Memory B cell (primary cell): ENCODE results near the gene KCNQ4.

Source experiments
- ATAC-seq: fragments of 150-1000 bp; cut with Tn5 transposase; 2 replicates; pipeline ENCODE4 v1.10.0; 2021; ENCODE audit warnings: low read depth, mild to moderate bottlenecking, moderate library complexity
- DNase-seq, 2 donors: peaks; one replicate each; pipeline ENCODE4 v3.0.0; 2022; ENCODE audit warnings: low spot score in 2 of 2
- H3K27ac Mint-ChIP-seq: one replicate; pipeline ENCODE4 v1.8.0; 2022; ENCODE audit warnings: mild to moderate bottlenecking, moderate library complexity, mixed read lengths
- H3K27me3 Mint-ChIP-seq: one replicate; pipeline ENCODE4 v1.8.0; 2022; ENCODE audit warnings: mixed read lengths
- H3K36me3 Mint-ChIP-seq: one replicate; pipeline ENCODE4 v1.8.0; 2022; ENCODE audit warnings: mild to moderate bottlenecking, mixed read lengths
- H3K4me1 Mint-ChIP-seq: one replicate; pipeline ENCODE4 v1.8.0; 2022; ENCODE audit warnings: mixed read lengths
- H3K4me3 Mint-ChIP-seq: one replicate; pipeline ENCODE4 v1.8.0; 2022; ENCODE audit warnings: mild to moderate bottlenecking, moderate library complexity, mixed read lengths
- H3K9me3 Mint-ChIP-seq: one replicate; pipeline ENCODE4 v1.8.0; 2022; ENCODE audit warnings: mixed read lengths

KCNQ4 gene

GRCh38 chr1:40849801-40850592, 66.4 kb downstream of the KCNQ4 start:
- no peak overlapping the region for H3K27ac Mint-ChIP-seq
- H3K27me3 Mint-ChIP-seq = peaks cover 8% of the 10 kb centered on the region
- H3K4me1 Mint-ChIP-seq = peaks cover 5% of the 10 kb centered on the region

GRCh38 chr1:40851643-40852042, 68.1 kb downstream of the KCNQ4 start:
- Mint-ChIP-seq H3K9me3 (no peaks in the 10 kb centered on the region), H3K27me3 (peaks cover 12% of the 10 kb centered on the region), H3K27ac (no peak overlapping the region), H3K4me1 (peaks cover 2% of the 10 kb centered on the region), H3K36me3 (no peaks in the 10 kb centered on the region), H3K4me3 (no peak overlapping the region)
- ATAC-seq (no peak), DNase-seq (no peak)

More at GRCh38 chr1:40849801-40850592, 66.4 kb downstream of the KCNQ4 start:
- H3K4me3 Mint-ChIP-seq = peak overlapping the region; percentile 41
- peak; percentile 95 for ATAC-seq
- H3K36me3 Mint-ChIP-seq = no peaks in the 10 kb centered on the region
- DNase-seq = peak; percentile 78 to 79
- H3K9me3 Mint-ChIP-seq = no peaks in the 10 kb centered on the region

- H3K4me1 Mint-ChIP-seq = peaks cover 2% of the 10 kb centered on the region
- H3K27me3 Mint-ChIP-seq = peaks cover 13% of the 10 kb centered on the region
- H3K9me3 Mint-ChIP-seq = no peaks in the 10 kb centered on the region
- no peaks in the 10 kb centered on the region for H3K36me3 Mint-ChIP-seq
- no peak overlapping the region for H3K27ac Mint-ChIP-seq
- DNase-seq = no peak
- H3K4me3 Mint-ChIP-seq = no peak overlapping the region
- ATAC-seq = no peak
Measured at GRCh38 chr1:40853113-40853884, 69.7 kb downstream of the KCNQ4 start.

DNA sequence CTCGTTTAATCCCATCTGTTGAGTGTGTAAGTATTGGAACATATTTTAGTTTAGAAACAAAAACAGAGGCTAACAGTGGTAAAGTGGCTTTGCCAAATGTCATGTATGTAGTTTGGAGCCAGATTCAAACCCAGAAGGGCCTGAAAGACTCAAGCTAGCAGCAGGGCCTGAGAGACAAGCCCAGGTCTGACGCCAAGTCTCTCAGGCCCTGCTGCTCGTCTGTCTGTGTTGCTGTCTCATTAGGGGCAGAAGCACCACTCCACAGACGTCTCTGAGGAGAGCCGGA, 70.2 kb downstream of the KCNQ4 start:
- ATAC-seq = no peak
- H3K27me3 Mint-ChIP-seq = peaks cover 16% of the 10 kb centered on the region
- H3K36me3 Mint-ChIP-seq = no peaks in the 10 kb centered on the region
- DNase-seq = no peak
- peaks cover 2% of the 10 kb centered on the region for H3K4me1 Mint-ChIP-seq
- H3K27ac Mint-ChIP-seq = no peak overlapping the region
- H3K4me3 Mint-ChIP-seq = no peak overlapping the region
- H3K9me3 Mint-ChIP-seq = no peaks in the 10 kb centered on the region

DNA sequence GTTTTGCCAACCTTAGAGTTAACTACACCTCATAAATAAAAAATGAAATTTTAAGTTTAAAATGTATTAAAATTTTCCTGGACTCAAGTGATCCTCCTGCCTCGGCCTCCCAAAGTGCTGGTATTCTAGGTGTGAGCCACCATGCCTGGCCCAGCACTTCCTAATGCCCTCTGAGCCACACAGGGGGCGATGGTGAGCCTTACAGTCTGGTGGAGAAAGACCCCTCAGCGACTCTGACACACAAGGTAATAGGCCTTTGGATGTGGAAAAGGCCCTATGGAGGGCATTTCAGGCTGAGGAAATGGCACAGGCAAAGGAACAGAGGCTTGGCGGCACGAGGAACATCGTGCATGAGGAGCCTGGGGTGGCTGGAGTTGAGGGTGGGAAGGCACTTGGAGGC, 71.9 kb downstream of the KCNQ4 start:
- no peaks in the 10 kb centered on the region for H3K36me3 Mint-ChIP-seq
- ATAC-seq = no peak
- no peak overlapping the region for H3K27ac Mint-ChIP-seq
- H3K4me1 Mint-ChIP-seq = no peaks in the 10 kb centered on the region
- DNase-seq = no peak
- no peaks in the 10 kb centered on the region for H3K9me3 Mint-ChIP-seq
- peaks cover 26% of the 10 kb centered on the region for H3K27me3 Mint-ChIP-seq
- no peak overlapping the region for H3K4me3 Mint-ChIP-seq

DNA sequence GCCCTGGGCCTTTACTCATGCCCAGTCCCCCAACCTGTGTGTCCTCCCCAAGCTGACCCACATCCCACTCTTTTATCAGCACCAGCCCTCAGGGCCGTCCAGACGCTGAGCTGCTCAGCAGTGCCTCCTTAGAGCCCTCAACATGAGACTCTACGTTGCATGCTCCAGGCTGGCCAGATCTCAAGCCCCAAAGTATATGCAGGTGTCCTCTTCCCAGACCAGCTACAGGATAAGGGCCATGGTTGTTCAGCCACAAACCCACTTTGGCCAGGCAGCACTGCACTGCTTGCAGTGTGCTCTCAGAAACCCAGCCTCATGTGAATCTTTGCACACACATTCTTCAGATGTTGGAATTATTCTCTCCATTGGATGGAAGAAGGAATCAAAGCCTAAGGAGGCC, 72.5 kb downstream of the KCNQ4 start:
- Mint-ChIP-seq H3K9me3 (no peaks in the 10 kb centered on the region), H3K4me1 (peaks cover 4% of the 10 kb centered on the region), H3K36me3 (no peaks in the 10 kb centered on the region), H3K4me3 (no peak overlapping the region), H3K27me3 (peaks cover 30% of the 10 kb centered on the region), H3K27ac (no peak overlapping the region)
- ATAC-seq (no peak), DNase-seq (no peak)

- no peaks in the 10 kb centered on the region for H3K36me3 Mint-ChIP-seq
- DNase-seq (no peak), ATAC-seq (no peak)
- peaks cover 4% of the 10 kb centered on the region for H3K4me1 Mint-ChIP-seq
- no peak overlapping the region for H3K27ac Mint-ChIP-seq
- H3K4me3 Mint-ChIP-seq = no peak overlapping the region
- H3K27me3 Mint-ChIP-seq = peaks cover 26% of the 10 kb centered on the region
- no peaks in the 10 kb centered on the region for H3K9me3 Mint-ChIP-seq
Measured at GRCh38 chr1:40856656-40857302, 73.2 kb downstream of the KCNQ4 start.

DNA sequence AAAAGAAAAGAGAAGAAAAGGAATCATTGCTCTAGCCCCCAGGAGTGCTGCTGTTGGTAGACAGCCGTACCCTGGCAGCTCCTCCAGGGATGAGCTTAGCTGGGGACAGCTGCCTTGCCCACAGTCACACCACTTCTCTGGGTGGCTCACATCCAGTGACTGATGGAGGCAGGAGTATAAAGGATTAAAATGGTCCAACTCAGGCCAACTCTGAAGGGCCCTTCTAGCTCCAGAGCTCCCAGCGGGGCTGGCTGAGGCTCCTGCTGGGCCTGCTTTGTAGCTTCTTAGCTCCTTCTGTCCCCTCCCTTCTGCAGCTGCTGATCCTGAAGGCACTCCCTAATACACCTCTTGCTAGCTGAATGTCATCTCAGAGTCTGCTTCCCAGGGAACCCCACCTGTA, 74.2 kb downstream of the KCNQ4 start:
- Mint-ChIP-seq H3K9me3 (no peaks in the 10 kb centered on the region), H3K4me3 (no peak overlapping the region)
- ATAC-seq = no peak

GRCh38 chr1:40858856-40859416, 75.3 kb downstream of the KCNQ4 start:
- Mint-ChIP-seq H3K9me3 (no peaks in the 10 kb centered on the region), H3K4me3 (no peak overlapping the region), H3K27ac (no peak overlapping the region), H3K4me1 (peaks cover 10% of the 10 kb centered on the region), H3K36me3 (no peaks in the 10 kb centered on the region), H3K27me3 (peaks cover 21% of the 10 kb centered on the region)
- DNase-seq (no peak), ATAC-seq (no peak)

More for the DNA sequence above, 74.2 kb downstream of the KCNQ4 start:
- no peak overlapping the region for H3K27ac Mint-ChIP-seq
- no peaks in the 10 kb centered on the region for H3K36me3 Mint-ChIP-seq
- peaks cover 24% of the 10 kb centered on the region for H3K27me3 Mint-ChIP-seq
- peaks cover 8% of the 10 kb centered on the region for H3K4me1 Mint-ChIP-seq
- DNase-seq = no peak

DNA sequence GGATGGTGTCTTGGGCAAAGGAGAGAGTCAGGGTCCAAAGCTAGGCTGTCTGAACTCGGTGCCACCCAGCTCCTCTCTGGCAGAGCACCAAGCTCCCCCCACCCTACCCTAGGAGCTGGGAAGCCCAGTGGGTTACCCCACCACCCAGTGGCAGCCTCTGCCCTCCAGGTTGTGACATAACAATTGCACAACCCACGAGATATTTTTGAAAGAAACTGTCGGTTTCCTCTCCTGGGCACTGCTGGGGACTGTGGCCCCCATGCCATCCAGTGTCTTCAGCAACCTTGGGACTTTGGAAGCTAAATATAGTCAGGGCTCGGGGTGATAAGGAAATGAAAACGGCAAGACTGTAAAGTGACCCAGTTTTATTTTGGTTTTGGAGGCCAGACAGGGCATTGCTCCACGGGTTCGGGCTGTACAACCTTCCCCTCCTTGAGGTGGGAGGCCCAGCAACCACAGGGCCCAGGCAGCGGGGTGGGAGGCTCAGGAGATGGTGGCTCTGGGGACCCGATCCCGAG, 77.2 kb downstream of the KCNQ4 start:
- Mint-ChIP-seq H3K27ac (no peak overlapping the region), H3K9me3 (no peaks in the 10 kb centered on the region), H3K4me3 (peak overlapping the region; percentile 83), H3K36me3 (no peaks in the 10 kb centered on the region), H3K27me3 (peaks cover 21% of the 10 kb centered on the region), H3K4me1 (peaks cover 10% of the 10 kb centered on the region)
- ATAC-seq (no peak), DNase-seq (no peak)

GRCh38 chr1:40861224-40862003, 77.8 kb downstream of the KCNQ4 start:
- no peak overlapping the region for H3K27ac Mint-ChIP-seq
- H3K9me3 Mint-ChIP-seq = no peaks in the 10 kb centered on the region
- DNase-seq (peak; percentile 31 to 49), ATAC-seq (peak; percentile 13)
- H3K4me3 Mint-ChIP-seq = peak overlapping the region; percentile 83
- H3K27me3 Mint-ChIP-seq = peaks cover 18% of the 10 kb centered on the region
- H3K4me1 Mint-ChIP-seq = peaks cover 10% of the 10 kb centered on the region
- no peaks in the 10 kb centered on the region for H3K36me3 Mint-ChIP-seq

- Mint-ChIP-seq H3K36me3 (no peaks in the 10 kb centered on the region), H3K4me3 (peak within 1 kb of the TSS; percentile 96), H3K4me1 (peaks cover 10% of the 10 kb centered on the region), H3K9me3 (no peaks in the 10 kb centered on the region), H3K27ac (peak within 1 kb of the TSS; percentile 81), H3K27me3 (peaks cover 18% of the 10 kb centered on the region)
- ATAC-seq = peak; percentile 96
- peak; percentile 88 to 94 for DNase-seq
Measured at GRCh38 chr1:40862008-40862863, 78.6 kb downstream of the KCNQ4 start, which contains the start of gene CITED4. Gene CITED4 (minus strand): TSS chr1:40862363. CDS start chr1:40862127, 236 bp downstream.
